ENCODE measurements around the gene PHF2.

PHF2 gene

DNA sequence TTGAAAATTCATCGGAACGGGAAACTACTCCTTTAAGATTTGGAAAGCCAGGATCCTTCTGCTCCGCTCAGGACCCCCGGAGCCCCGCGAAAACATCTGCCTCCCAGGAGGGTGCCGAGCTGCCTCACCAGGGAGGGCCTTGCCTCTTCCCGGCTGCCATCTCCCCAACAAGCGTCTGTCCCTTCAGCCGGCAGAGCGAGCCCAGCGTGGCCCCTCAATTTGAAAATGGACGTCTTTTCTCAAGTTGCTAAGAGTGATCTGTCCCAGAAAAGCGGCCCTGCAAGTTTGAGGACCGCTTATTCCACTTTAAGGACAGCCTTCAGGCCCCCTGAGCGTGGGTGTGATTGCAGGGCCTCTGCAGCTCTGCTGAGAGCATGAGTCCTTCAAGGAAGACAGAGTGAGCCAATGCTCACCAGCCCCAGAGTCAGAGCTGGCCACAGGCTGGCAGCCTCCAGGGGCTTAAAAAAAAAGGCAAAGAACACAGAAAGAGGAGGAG is 101.3 kb downstream of the PHF2 start:
- H3K4me1 Mint-ChIP-seq (ENCODE audit: low read depth) = peaks cover 2% of the 10 kb centered on the region
- no peaks in the 10 kb centered on the region for H3K9me3 Mint-ChIP-seq
- H3K36me3 Mint-ChIP-seq (ENCODE audit: low read depth) = peaks cover 14% of the 10 kb centered on the region
- H3K27ac Mint-ChIP-seq = no peak overlapping the region
- H3K27me3 Mint-ChIP-seq (ENCODE audit: low read depth) = no peaks in the 10 kb centered on the region
- no peak overlapping the region for H3K4me3 Mint-ChIP-seq

GRCh38 chr9:93678199-93679019 is 102.0 kb downstream of the PHF2 start:
- no peaks in the 10 kb centered on the region for H3K9me3 Mint-ChIP-seq
- H3K36me3 Mint-ChIP-seq (ENCODE audit: low read depth) = peaks cover 12% of the 10 kb centered on the region
- H3K4me3 Mint-ChIP-seq = no peak overlapping the region
- peaks cover 2% of the 10 kb centered on the region for H3K4me1 Mint-ChIP-seq (ENCODE audit: low read depth)
- H3K27ac Mint-ChIP-seq = no peak overlapping the region
- H3K27me3 Mint-ChIP-seq (ENCODE audit: low read depth) = no peaks in the 10 kb centered on the region

- H3K9me3 Mint-ChIP-seq = no peaks in the 10 kb centered on the region
- H3K4me3 Mint-ChIP-seq = no peak overlapping the region
These were observed 103.4 kb downstream of the PHF2 start for GRCh38 chr9:93679536-93680442.

GRCh38 chr9:93680443-93681268 is 104.3 kb downstream of the PHF2 start:
- no peak overlapping the region for H3K4me3 Mint-ChIP-seq
- no peak overlapping the region for H3K27ac Mint-ChIP-seq
- H3K36me3 Mint-ChIP-seq (ENCODE audit: low read depth) = peaks cover 9% of the 10 kb centered on the region
- H3K4me1 Mint-ChIP-seq (ENCODE audit: low read depth) = peaks cover 2% of the 10 kb centered on the region
- no peaks in the 10 kb centered on the region for H3K27me3 Mint-ChIP-seq (ENCODE audit: low read depth)
- H3K9me3 Mint-ChIP-seq = no peaks in the 10 kb centered on the region

More at GRCh38 chr9:93679536-93680442, 103.4 kb downstream of the PHF2 start:
- no peaks in the 10 kb centered on the region for H3K27me3 Mint-ChIP-seq (ENCODE audit: low read depth)
- peaks cover 2% of the 10 kb centered on the region for H3K4me1 Mint-ChIP-seq (ENCODE audit: low read depth)
- H3K27ac Mint-ChIP-seq = no peak overlapping the region
- H3K36me3 Mint-ChIP-seq (ENCODE audit: low read depth) = peaks cover 9% of the 10 kb centered on the region

GRCh38 chr9:93681269-93682154 is 105.1 kb downstream of the PHF2 start:
- H3K9me3 Mint-ChIP-seq = no peaks in the 10 kb centered on the region
- H3K4me3 Mint-ChIP-seq = no peak overlapping the region
- no peak overlapping the region for H3K27ac Mint-ChIP-seq
- peaks cover 2% of the 10 kb centered on the region for H3K4me1 Mint-ChIP-seq (ENCODE audit: low read depth)
- H3K36me3 Mint-ChIP-seq (ENCODE audit: low read depth) = peaks cover 9% of the 10 kb centered on the region
- no peaks in the 10 kb centered on the region for H3K27me3 Mint-ChIP-seq (ENCODE audit: low read depth)

DNA sequence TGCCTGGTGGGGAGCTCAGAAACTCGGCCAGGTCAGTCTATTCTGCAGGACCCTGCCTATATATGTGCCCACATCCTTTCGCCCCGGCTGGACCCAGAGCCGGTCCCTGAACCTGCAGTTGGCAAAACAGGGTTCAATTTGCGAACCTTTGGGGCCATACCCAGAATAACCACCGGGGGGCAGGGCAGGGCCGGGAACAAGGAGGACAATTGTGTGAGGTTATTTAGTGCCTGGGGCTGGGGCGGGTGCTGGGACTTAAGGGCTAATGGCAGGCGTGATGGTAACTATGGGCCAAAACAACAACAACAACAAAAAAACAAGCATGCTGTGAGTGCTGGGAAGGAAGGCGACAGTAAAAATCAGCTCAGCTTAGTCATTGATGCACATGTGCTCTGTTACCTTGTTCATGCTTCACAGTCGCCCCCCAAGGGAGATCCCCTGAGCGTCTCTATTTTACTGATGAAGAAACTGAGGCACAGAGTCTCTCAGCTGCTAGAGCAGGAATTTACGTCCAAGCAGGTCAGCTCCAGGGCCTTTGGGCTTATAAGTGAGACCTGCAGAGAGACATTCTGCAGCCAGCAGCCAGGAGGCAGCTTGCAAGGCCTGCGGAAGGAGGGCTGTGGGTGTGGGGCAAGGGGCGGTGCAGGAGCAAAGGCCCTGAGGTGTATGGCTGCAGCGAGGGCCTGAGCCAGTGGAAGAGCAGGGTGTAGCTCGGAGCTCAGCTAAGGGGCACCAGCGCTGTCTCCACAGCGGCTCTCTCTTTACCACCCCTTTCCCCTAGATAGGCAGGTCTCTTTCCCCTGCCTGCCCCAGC is 106.0 kb downstream of the PHF2 start:
- Mint-ChIP-seq H3K4me3 (no peak overlapping the region), H3K36me3 (ENCODE audit: low read depth) (peaks cover 8% of the 10 kb centered on the region), H3K27me3 (ENCODE audit: low read depth) (no peaks in the 10 kb centered on the region), H3K4me1 (ENCODE audit: low read depth) (peaks cover 2% of the 10 kb centered on the region), H3K9me3 (no peaks in the 10 kb centered on the region), H3K27ac (no peak overlapping the region)

GRCh38 chr9:93683331-93684134 is 107.1 kb downstream of the PHF2 start:
- no peaks in the 10 kb centered on the region for H3K27me3 Mint-ChIP-seq (ENCODE audit: low read depth)
- peaks cover 2% of the 10 kb centered on the region for H3K36me3 Mint-ChIP-seq (ENCODE audit: low read depth)
- no peak overlapping the region for H3K27ac Mint-ChIP-seq
- H3K4me3 Mint-ChIP-seq = no peak overlapping the region
- peaks cover 2% of the 10 kb centered on the region for H3K4me1 Mint-ChIP-seq (ENCODE audit: low read depth)
- H3K9me3 Mint-ChIP-seq = peaks cover 6% of the 10 kb centered on the region

GRCh38 chr9:93684161-93684765 is 107.9 kb downstream of the PHF2 start:
- Mint-ChIP-seq H3K27ac (no peak overlapping the region), H3K9me3 (peaks cover 10% of the 10 kb centered on the region), H3K4me1 (ENCODE audit: low read depth) (peaks cover 2% of the 10 kb centered on the region), H3K36me3 (ENCODE audit: low read depth) (no peaks in the 10 kb centered on the region), H3K4me3 (no peak overlapping the region), H3K27me3 (ENCODE audit: low read depth) (peaks cover 3% of the 10 kb centered on the region)

DNA sequence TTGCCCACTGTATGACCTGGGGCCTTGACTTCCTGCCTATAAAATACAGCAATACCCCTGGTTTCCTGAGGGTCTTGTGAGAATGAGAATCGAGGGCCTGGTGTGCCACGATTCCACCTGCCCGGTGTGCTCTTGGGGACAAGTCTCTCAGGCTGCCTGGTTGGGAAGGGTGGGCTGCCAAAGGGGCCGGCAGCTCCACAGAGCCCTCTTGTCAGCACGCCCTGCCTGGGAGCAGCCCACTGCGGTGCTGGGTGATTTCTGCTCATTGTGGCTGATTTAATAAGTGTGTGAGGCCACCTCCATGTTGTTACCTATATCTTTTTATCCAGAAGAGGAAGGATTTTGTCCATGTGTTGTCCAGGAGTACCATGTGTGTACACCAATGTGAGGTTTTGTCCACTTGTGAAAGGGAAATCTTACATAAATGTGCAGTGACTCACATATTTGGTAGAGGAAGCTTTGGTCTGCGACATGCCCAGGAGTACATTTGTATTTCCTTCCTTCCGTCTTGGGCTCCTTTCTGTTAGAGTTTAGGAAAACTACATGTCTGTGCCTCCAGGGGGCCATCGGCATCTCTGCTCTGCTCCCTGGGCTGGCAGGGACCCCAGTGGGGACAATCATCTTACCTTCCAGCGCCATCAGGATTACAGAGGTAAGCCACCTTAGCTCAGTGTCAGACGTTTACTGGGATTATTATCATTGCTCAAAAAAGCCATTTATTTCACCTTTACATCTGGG is 108.6 kb downstream of the PHF2 start:
- H3K4me3 Mint-ChIP-seq = no peak overlapping the region
- H3K4me1 Mint-ChIP-seq (ENCODE audit: low read depth) = peaks cover 2% of the 10 kb centered on the region
- H3K9me3 Mint-ChIP-seq = peaks cover 14% of the 10 kb centered on the region
- no peak overlapping the region for H3K27ac Mint-ChIP-seq
- no peaks in the 10 kb centered on the region for H3K36me3 Mint-ChIP-seq (ENCODE audit: low read depth)
- H3K27me3 Mint-ChIP-seq (ENCODE audit: low read depth) = peaks cover 3% of the 10 kb centered on the region

- no peak overlapping the region for H3K27ac Mint-ChIP-seq
- H3K27me3 Mint-ChIP-seq (ENCODE audit: low read depth) = peaks cover 3% of the 10 kb centered on the region
- H3K36me3 Mint-ChIP-seq (ENCODE audit: low read depth) = no peaks in the 10 kb centered on the region
- H3K4me1 Mint-ChIP-seq (ENCODE audit: low read depth) = peaks cover 2% of the 10 kb centered on the region
- H3K9me3 Mint-ChIP-seq = peaks cover 23% of the 10 kb centered on the region
- H3K4me3 Mint-ChIP-seq = no peak overlapping the region
These were observed 109.9 kb downstream of the PHF2 start for GRCh38 chr9:93686127-93686879.

DNA sequence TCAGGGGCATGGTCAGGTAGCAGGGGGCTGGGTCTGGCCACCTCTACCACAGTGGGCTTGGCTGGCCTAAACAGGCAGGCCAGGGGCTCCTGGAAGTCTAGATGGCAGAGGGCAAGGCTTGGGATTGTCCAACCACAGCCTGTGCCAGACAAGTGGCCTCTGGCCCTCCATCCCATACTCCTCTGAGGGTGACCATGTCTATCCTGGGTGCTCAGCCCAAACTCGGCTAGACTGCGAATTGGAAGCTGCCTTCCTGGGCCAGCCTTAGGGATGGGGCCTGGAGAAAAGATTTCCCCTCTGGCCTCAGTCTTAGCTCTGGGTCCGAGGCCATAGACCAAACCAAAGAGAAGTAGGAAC is 110.5 kb downstream of the PHF2 start:
- no peak overlapping the region for H3K4me3 Mint-ChIP-seq
- H3K9me3 Mint-ChIP-seq = peaks cover 23% of the 10 kb centered on the region
- H3K27ac Mint-ChIP-seq = no peak overlapping the region
- H3K4me1 Mint-ChIP-seq (ENCODE audit: low read depth) = peaks cover 2% of the 10 kb centered on the region
- peaks cover 3% of the 10 kb centered on the region for H3K27me3 Mint-ChIP-seq (ENCODE audit: low read depth)
- no peaks in the 10 kb centered on the region for H3K36me3 Mint-ChIP-seq (ENCODE audit: low read depth)

Measured in T-helper 1 cell treated with Interleukin-12 subunit alpha and Interleukin-12 subunit beta and Interleukin-4 antibody, amounts not matched to agents 30 μg/mL and 1 μg/mL, for 36 hours (primary cell).